ENCODE measurements around the gene TTC22. TPM values are rescaled to one million over a fixed set of nuclear protein-coding genes. Genes with fewer than 3 reads are reported as not detected.
A peak's percentile ranks its signal among the peaks of the same experiment; 100 is the strongest.

Gene TTC22
- total RNA-seq, 1 donor from 2014 or later, result not detected

GRCh38 chr1:54795841-54796468 is 5.2 kb downstream of the TTC22 start:
- Mint-ChIP-seq H3K27ac (peak overlapping the region; percentile 74), H3K27me3 (ENCODE audit: insufficient read depth, low read depth) (peaks cover 16% of the 10 kb centered on the region), H3K36me3 (no peaks in the 10 kb centered on the region), H3K9me3 (no peaks in the 10 kb centered on the region), H3K4me1 (peaks cover 30% of the 10 kb centered on the region), H3K4me3 (no peak overlapping the region)
- Histone ChIP-seq H3K9ac (no peak overlapping the region), H3K27me3 (peaks cover 14% of the 10 kb centered on the region), H3K4me3 (no peak overlapping the region), H3K79me2 (ENCODE audit: low read depth) (no peaks in the 10 kb centered on the region), H2AFZ (replicated peaks) (no peak overlapping the region), H4K20me1 (ENCODE audit: low read depth) (no peaks in the 10 kb centered on the region), H3K4me1 (no peaks in the 10 kb centered on the region), H3K4me2 (no peak overlapping the region), H3K9me3 (ENCODE audit: low read depth) (no peaks in the 10 kb centered on the region), H3K27ac (no peak overlapping the region), H3K36me3 (no peaks in the 10 kb centered on the region), H3F3A (ENCODE audit: low read depth) (no peaks in the 10 kb centered on the region)
- no peak for DNase-seq (ENCODE audit: low spot score)
- TF ChIP-seq EZH2 (IDR thresholded peaks at IDR 0.05) (no peak), EZH2phosphoT487 (IDR thresholded peaks at IDR 0.05) (no peak), CTCF (IDR thresholded peaks at IDR 0.05) (no peak)

GRCh38 chr1:54795356-54795665 is 5.8 kb downstream of the TTC22 start:
- Mint-ChIP-seq H3K4me3 (no peak overlapping the region), H3K4me1 (peaks cover 30% of the 10 kb centered on the region), H3K9me3 (no peaks in the 10 kb centered on the region), H3K27ac (peak overlapping the region; percentile 74), H3K27me3 (ENCODE audit: insufficient read depth, low read depth) (peaks cover 19% of the 10 kb centered on the region), H3K36me3 (no peaks in the 10 kb centered on the region)
- Histone ChIP-seq H3K4me1 (no peaks in the 10 kb centered on the region), H3K9me3 (ENCODE audit: low read depth) (no peaks in the 10 kb centered on the region), H3K9ac (no peak overlapping the region), H3K79me2 (ENCODE audit: low read depth) (no peaks in the 10 kb centered on the region), H3K27ac (no peak overlapping the region), H3K4me2 (no peak overlapping the region), H3K4me3 (no peak overlapping the region), H4K20me1 (ENCODE audit: low read depth) (no peaks in the 10 kb centered on the region), H3F3A (ENCODE audit: low read depth) (no peaks in the 10 kb centered on the region), H2AFZ (replicated peaks) (no peak overlapping the region), H3K36me3 (no peaks in the 10 kb centered on the region), H3K27me3 (peaks cover 7% of the 10 kb centered on the region)
- DNase-seq (ENCODE audit: low spot score), result no peak
- TF ChIP-seq EZH2 (IDR thresholded peaks at IDR 0.05) (no peak), EZH2phosphoT487 (IDR thresholded peaks at IDR 0.05) (no peak), CTCF (IDR thresholded peaks at IDR 0.05) (no peak)

- Histone ChIP-seq H3F3A (ENCODE audit: low read depth) (no peaks in the 10 kb centered on the region), H2AFZ (replicated peaks) (no peak overlapping the region), H3K9me3 (ENCODE audit: low read depth) (no peaks in the 10 kb centered on the region), H3K27ac (no peak overlapping the region), H3K4me2 (no peak overlapping the region), H4K20me1 (ENCODE audit: low read depth) (no peaks in the 10 kb centered on the region), H3K9ac (no peak overlapping the region), H3K4me1 (no peaks in the 10 kb centered on the region), H3K27me3 (peaks cover 1% of the 10 kb centered on the region), H3K36me3 (no peaks in the 10 kb centered on the region), H3K79me2 (ENCODE audit: low read depth) (no peaks in the 10 kb centered on the region), H3K4me3 (no peak overlapping the region)
- TF ChIP-seq CTCF (IDR thresholded peaks at IDR 0.05) (no peak), EZH2 (IDR thresholded peaks at IDR 0.05) (no peak), EZH2phosphoT487 (IDR thresholded peaks at IDR 0.05) (no peak)
- no peak for DNase-seq (ENCODE audit: low spot score)
- no peak overlapping the region for H3K27ac Mint-ChIP-seq
- H3K27me3 Mint-ChIP-seq (ENCODE audit: insufficient read depth, low read depth), result peaks cover 22% of the 10 kb centered on the region
- H3K9me3 Mint-ChIP-seq, result no peaks in the 10 kb centered on the region
- H3K4me3 Mint-ChIP-seq, result no peak overlapping the region
- no peaks in the 10 kb centered on the region for H3K36me3 Mint-ChIP-seq
- peaks cover 32% of the 10 kb centered on the region for H3K4me1 Mint-ChIP-seq
These were observed 6.4 kb downstream of the TTC22 start for GRCh38 chr1:54794451-54795355.

Data from neural progenitor cell (in vitro differentiated cells).